Activated B cell treated with CpG ODN at 0.5 μM for 24 hours (primary cell): ENCODE results near the gene LIMS3. TPM values are rescaled to one million over a fixed set of nuclear protein-coding genes. Genes with fewer than 3 reads are reported as not detected.
"Not testable (repeated sequence)": the region's sequence is repeated elsewhere in the genome, so short reads cannot be mapped to it uniquely, and the experiment has no call there.

Experiments used
- ATAC-seq: fragments of 200-7000 bp; cut with Tn5 transposase; one replicate; pipeline ENCODE4 v1.10.0; 2021; ENCODE audit warnings: low read depth, mild to moderate bottlenecking, moderate library complexity
- CTCF ChIA-PET: fragments of 350-600 bp; sonication (Branson Sonifier 250); formaldehyde crosslinking; loops from one replicate; lab custom pipeline; 2021; ENCODE audit warnings: antibody characterized with exemption; lab: Charles Lee
- POLR2A ChIA-PET: fragments of 350-600 bp; sonication (Branson Sonifier 250); formaldehyde crosslinking; loops from one replicate; lab custom pipeline; 2021; ENCODE audit warnings: antibody characterized with exemption; lab: Charles Lee
- DNase-seq: peaks from one replicate; pipeline ENCODE4 v3.0.0; 2022
- H3K27ac Mint-ChIP-seq: one replicate; pipeline ENCODE4 v1.8.0; 2020; ENCODE audit warnings: mixed read lengths
- H3K27me3 Mint-ChIP-seq: one replicate; pipeline ENCODE4 v1.8.0; 2021; ENCODE audit warnings: mixed read lengths
- H3K36me3 Mint-ChIP-seq: one replicate; pipeline ENCODE4 v1.8.0; 2021; ENCODE audit warnings: low read depth, mixed read lengths
- H3K4me1 Mint-ChIP-seq: one replicate; pipeline ENCODE4 v1.8.0; 2021; ENCODE audit warnings: mixed read lengths
- H3K4me3 Mint-ChIP-seq: one replicate; pipeline ENCODE4 v1.8.0; 2020; ENCODE audit warnings: mild to moderate bottlenecking, mixed read lengths
- H3K9me3 Mint-ChIP-seq: one replicate; pipeline ENCODE4 v1.8.0; 2020; ENCODE audit warnings: mixed read lengths
- intact Hi-C: fragments of 100-400 bp; cut with micrococcal nuclease; formaldehyde crosslinking; loops from one replicate; pipeline ENCODE4 v1.15.1; 2024
- total RNA-seq: library from RNA; stranded (reverse); gene quantifications from 2 replicates; pipeline ENCODE4 v1.2.3, GENCODE V29; 2022

The LIMS3 gene
- total RNA-seq, 1 donor from 2014 or later, result not detected

DNA sequence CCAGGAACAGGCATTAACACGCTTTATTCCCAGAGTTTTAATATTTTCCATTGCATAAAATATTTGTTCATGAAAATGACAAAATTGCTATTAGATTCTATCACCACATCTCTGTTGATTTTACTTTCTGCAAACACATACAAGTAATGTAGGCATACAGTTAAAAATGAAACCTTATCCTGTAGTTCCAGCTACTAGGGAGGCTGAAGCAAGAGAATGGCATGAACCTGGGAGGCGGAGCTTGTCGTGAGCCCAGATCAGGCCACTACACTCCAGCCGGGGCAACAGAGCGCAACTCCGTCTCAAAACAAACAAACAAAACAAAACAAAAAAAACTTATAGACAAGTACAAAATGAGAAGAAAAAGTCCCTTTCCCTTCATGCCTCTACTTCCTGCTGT is 38.0 kb downstream of the LIMS3 start:
- CTCF ChIA-PET, result not testable (repeated sequence)

DNA sequence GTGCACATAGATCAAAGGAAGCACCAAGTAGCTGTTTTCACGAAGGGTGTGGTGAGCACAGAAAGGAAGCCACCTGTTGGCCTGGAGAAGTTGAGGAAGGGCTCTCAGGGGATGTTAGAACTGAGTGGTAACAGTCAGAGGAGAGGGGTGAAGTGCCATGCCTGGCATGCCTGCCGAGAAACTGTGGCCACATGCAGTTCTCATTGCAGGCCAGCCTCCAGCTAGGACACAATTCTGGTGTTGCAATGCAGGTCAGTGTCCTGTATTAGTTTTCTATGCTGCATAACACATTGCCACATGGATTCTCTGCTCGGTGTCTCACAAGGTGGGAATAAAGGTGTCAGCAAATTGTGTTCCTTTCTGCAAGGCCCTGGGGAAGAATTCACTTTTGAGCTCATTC is 46.9 kb downstream of the LIMS3 start:
- H3K27me3 Mint-ChIP-seq, ATAC-seq, H3K36me3 Mint-ChIP-seq, H3K4me1 Mint-ChIP-seq, H3K27ac Mint-ChIP-seq, DNase-seq, H3K9me3 Mint-ChIP-seq, POLR2A ChIA-PET, intact Hi-C loops, H3K4me3 Mint-ChIP-seq, CTCF ChIA-PET: not testable (repeated sequence)

More for the DNA sequence above, 38.0 kb downstream of the LIMS3 start:
- ATAC-seq, H3K4me1 Mint-ChIP-seq, POLR2A ChIA-PET, H3K4me3 Mint-ChIP-seq, DNase-seq, intact Hi-C loops, H3K9me3 Mint-ChIP-seq, H3K27me3 Mint-ChIP-seq, H3K36me3 Mint-ChIP-seq, H3K27ac Mint-ChIP-seq: not testable (repeated sequence)

DNA sequence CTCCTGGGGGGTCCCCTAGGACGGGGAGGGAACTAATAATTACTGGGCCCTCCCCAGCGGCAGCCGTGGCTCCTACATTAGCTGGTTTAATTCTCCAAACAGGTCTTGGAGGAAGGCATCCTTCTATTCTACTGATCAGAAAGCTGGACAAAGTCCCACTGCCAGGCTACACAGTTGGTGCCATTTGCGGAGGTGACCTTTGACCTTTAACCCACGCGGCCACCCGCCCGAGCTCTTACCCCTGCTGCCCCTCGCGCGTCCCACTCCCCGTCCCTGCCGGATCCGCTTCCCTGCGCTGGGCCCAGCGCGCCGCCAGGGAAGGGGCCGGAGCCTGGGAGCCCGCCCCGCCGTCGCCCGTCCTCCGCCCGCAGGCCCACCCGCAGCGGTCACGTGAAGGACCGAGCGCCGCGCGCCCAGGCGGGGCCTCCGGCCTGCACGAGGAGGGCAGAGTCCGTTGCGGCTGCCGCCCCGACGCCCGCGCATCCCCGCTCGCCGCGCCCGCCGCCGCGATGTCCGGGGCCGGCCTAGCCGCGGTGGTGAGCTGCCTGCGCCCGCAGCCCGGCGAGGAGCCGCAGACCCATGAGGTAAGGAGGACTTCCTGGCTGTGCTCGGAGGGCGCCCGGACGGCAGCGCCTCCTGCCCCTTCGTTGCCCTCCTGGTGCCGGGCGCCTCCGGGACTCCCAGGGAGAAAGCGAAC is 48.9 kb downstream of the LIMS3 start:
- DNase-seq, H3K4me3 Mint-ChIP-seq, ATAC-seq, intact Hi-C loops, H3K36me3 Mint-ChIP-seq, H3K4me1 Mint-ChIP-seq, H3K9me3 Mint-ChIP-seq, CTCF ChIA-PET, H3K27ac Mint-ChIP-seq, POLR2A ChIA-PET, H3K27me3 Mint-ChIP-seq: not testable (repeated sequence)

DNA sequence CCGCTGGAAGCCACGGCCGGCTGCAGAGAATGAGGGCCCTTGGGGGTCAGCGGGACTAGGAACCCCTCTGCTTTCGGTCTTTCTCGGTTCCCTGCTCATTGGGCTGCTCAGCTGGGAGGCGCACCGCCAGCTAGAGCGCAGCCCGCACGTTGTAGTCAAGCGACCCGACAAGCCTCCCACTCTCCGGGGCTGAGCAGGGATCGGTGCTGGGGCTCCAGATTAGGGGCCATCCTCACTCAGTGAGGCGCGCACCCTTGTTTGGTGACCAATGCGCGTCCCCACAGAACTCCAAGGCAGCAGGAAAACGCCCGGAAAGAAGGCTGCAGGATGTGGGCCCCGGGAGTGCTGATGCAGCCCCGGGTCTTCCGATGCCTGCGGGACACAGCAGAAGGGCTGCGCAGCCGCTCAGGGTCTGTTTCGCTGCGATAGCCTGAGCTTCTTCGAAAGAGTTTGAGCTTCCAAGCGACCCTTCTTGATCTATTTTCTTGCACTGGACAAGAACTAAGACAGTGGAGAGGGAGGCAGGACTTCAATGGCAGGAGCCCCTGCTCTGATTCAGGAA is 49.6 kb downstream of the LIMS3 start:
- ATAC-seq, result not testable (repeated sequence)

DNA sequence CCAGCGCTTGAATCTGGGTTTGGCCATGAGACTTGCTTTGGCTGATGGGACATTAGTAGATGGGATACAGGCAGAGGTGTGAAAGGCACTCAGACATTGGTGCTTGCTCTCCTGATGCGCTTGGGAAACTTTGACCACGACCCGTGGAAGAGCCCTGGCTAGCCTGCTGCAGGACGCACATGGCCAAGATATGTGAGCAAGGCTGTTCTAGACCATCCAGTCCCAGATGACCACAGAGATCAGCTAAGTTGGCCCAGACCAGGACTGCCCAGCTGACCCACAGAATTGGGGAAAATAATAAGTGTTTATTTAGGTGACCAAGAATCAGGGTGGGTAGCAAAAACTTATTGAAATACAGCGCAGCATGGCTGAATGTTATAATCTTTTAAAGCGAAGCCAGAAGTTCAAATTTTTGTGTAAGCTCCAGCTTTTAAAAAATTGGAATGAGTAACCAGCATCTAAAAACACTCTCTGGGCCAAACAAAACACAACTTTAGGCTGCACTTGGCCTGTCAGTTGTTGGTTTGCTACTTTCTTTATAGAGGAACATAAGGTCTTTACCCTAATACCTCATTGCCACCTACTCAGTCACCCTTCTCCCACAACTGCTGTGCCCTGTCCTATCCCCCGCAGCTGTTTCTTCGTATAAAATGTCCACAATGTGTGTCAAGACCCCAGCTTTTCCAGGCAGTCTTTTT is 51.8 kb downstream of the LIMS3 start:
- ATAC-seq, result not testable (repeated sequence)

More for the DNA sequence above, 49.6 kb downstream of the LIMS3 start:
- intact Hi-C loops, DNase-seq, H3K36me3 Mint-ChIP-seq, H3K9me3 Mint-ChIP-seq, CTCF ChIA-PET, H3K4me1 Mint-ChIP-seq, H3K4me3 Mint-ChIP-seq, POLR2A ChIA-PET, H3K27me3 Mint-ChIP-seq, H3K27ac Mint-ChIP-seq: not testable (repeated sequence)

DNA sequence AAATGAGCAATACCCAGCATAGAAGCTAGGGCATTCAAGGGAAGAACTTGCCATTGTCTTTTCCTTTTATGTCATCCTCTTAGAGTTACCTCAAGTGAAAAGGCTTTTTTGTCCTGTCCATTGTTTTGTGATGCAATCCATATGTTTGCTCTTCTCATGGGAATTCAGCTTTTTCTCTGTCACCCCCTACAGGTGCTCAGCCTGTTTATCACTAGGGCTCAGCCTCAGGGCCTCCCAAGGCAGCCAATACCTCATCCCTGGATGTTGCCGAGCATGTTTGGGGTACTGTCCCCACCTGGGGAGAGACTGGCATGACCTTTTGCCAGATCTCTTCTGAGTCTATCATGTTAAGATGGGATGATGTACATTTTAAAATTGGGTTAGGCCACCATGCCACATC is 65.5 kb downstream of the LIMS3 start:
- H3K27me3 Mint-ChIP-seq, intact Hi-C loops, CTCF ChIA-PET, H3K4me1 Mint-ChIP-seq, H3K36me3 Mint-ChIP-seq, H3K4me3 Mint-ChIP-seq, POLR2A ChIA-PET, H3K9me3 Mint-ChIP-seq, H3K27ac Mint-ChIP-seq, ATAC-seq, DNase-seq: not testable (repeated sequence)

More for the DNA sequence above, 51.8 kb downstream of the LIMS3 start:
- CTCF ChIA-PET, H3K36me3 Mint-ChIP-seq, H3K4me3 Mint-ChIP-seq, DNase-seq, POLR2A ChIA-PET, H3K27me3 Mint-ChIP-seq, H3K4me1 Mint-ChIP-seq, intact Hi-C loops, H3K9me3 Mint-ChIP-seq, H3K27ac Mint-ChIP-seq: not testable (repeated sequence)

DNA sequence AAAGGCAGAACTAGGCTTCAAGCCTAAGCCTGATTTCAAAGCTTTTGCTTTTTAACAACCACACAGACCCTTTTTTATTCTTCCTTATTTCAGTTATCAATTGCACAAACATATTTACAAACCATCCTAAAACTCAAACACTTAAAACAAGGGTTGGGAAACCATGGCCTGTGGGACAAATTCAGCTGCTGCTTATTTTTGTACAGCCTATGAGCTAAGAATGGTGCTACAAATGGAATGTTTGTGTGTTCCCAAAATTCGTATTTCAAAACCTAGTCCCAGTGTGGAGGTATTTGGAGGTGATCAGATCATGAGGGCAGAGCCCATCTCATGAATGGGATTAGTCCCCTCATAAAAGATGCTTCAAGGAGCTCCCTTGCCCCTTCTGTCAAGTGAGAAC is 67.0 kb downstream of the LIMS3 start:
- H3K27ac Mint-ChIP-seq, H3K4me3 Mint-ChIP-seq, ATAC-seq, CTCF ChIA-PET, H3K9me3 Mint-ChIP-seq, H3K4me1 Mint-ChIP-seq, intact Hi-C loops, DNase-seq, H3K27me3 Mint-ChIP-seq, H3K36me3 Mint-ChIP-seq, POLR2A ChIA-PET: not testable (repeated sequence)

DNA sequence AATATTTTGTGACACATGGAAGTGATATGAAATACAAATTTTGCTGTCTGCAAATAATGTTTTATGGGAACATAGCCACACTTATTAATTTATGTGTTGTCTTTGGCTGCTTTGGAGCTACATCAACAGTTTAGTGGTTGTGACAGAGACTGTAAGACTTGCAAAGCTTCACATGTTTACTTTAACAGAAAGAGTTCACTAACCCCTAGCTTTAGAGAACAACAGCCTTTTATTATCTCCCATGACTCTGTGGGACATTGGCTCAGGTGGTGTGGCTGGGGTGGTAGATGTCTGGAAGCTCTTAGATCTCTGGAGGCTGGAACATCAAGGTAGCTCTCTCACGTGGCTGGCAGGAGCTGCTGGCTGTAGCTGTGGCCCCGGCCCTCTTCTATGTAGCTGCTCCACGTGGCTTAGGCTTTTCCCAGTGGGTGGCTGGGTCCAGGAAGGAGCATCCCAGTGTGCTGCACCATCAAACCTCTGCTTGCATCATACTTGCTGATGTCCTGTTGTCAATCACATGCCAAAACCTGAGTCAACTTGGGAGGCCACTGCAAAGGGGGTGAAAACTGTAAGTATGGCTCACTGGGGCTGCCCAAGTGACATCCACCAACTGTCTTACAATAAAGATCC is 67.7 kb downstream of the LIMS3 start:
- H3K27me3 Mint-ChIP-seq, intact Hi-C loops, H3K36me3 Mint-ChIP-seq, POLR2A ChIA-PET, CTCF ChIA-PET, DNase-seq, H3K4me1 Mint-ChIP-seq, H3K4me3 Mint-ChIP-seq, H3K9me3 Mint-ChIP-seq, H3K27ac Mint-ChIP-seq, ATAC-seq: not testable (repeated sequence)

DNA sequence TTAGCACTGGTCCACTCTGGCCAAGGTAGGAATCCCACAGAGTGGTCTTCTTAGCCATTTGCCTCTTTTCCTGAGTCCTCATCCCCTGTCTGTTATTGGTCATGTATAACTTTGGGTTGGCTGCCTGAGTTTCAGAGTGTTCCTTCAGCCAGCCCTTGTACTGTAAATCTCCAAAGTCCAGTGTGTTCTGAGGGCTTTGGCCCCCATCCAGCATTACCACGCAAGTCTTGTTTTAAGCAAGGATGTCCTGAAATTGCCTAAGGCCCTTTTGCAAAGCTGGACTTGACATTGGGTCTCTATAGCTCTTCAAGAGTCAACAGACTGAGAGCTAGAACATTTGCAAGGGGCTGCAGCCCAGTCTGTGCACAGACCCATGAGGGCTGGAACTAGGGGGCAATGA is 68.4 kb downstream of the LIMS3 start:
- H3K9me3 Mint-ChIP-seq, H3K4me3 Mint-ChIP-seq, CTCF ChIA-PET, H3K27ac Mint-ChIP-seq, DNase-seq, intact Hi-C loops, POLR2A ChIA-PET, H3K27me3 Mint-ChIP-seq, ATAC-seq, H3K4me1 Mint-ChIP-seq, H3K36me3 Mint-ChIP-seq: not testable (repeated sequence)

DNA sequence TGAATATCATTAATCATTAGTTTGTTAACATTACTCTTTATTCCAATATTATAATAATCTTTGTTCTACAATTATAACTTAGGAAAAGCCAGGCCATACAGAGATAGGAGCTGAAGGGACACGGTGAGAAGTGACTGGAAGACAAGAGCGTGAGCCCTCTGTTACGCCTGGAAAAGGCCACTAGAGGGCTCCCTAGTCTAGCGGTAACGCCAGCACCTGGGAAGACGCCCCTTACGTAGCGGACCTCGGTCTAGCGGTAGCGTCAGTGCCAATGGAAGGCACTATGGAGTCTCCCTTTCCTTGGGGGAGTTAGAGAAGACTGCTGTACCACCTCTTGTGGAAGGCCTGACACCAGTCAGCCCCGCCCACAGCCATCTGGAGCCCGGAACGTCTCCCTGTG is 71.4 kb downstream of the LIMS3 start:
- H3K27ac Mint-ChIP-seq, CTCF ChIA-PET, H3K4me3 Mint-ChIP-seq, DNase-seq, H3K4me1 Mint-ChIP-seq, H3K9me3 Mint-ChIP-seq, H3K36me3 Mint-ChIP-seq, intact Hi-C loops, H3K27me3 Mint-ChIP-seq, POLR2A ChIA-PET: not testable (repeated sequence)
- peak; percentile 71 for ATAC-seq

DNA sequence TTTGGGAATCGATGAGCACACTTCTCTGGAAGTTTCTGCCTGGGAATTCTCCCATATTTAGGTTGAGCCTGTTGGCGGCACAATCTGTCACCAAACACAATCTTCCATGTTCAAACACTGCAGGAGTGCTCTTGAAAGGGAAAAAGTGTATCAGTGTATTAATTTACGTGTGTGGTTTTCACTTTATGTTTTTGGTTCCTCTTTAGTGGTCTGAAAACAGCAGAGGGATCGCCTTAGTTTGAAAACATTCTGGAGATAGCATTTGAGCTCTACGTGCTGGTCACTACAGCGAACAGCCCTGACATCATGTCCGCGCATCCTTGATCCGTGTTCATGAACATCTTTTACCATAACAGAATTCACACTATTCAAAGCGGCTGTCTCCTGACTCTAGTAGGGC is 73.2 kb downstream of the LIMS3 start:
- intact Hi-C loops, DNase-seq, H3K27me3 Mint-ChIP-seq, ATAC-seq, CTCF ChIA-PET, H3K4me1 Mint-ChIP-seq, H3K9me3 Mint-ChIP-seq, H3K36me3 Mint-ChIP-seq, H3K4me3 Mint-ChIP-seq, POLR2A ChIA-PET, H3K27ac Mint-ChIP-seq: not testable (repeated sequence)
